ENCODE results near the gene AIF1. TPM values are rescaled to one million over a fixed set of nuclear protein-coding genes. Genes with fewer than 3 reads are reported as not detected.
"Not testable (repeated sequence)": the region's sequence is repeated elsewhere in the genome, so short reads cannot be mapped to it uniquely, and the experiment has no call there.

The AIF1 gene
- total RNA-seq, 4 donors from 2014 or later: 2.6 to 16.3 (median 5.8) TPM

DNA sequence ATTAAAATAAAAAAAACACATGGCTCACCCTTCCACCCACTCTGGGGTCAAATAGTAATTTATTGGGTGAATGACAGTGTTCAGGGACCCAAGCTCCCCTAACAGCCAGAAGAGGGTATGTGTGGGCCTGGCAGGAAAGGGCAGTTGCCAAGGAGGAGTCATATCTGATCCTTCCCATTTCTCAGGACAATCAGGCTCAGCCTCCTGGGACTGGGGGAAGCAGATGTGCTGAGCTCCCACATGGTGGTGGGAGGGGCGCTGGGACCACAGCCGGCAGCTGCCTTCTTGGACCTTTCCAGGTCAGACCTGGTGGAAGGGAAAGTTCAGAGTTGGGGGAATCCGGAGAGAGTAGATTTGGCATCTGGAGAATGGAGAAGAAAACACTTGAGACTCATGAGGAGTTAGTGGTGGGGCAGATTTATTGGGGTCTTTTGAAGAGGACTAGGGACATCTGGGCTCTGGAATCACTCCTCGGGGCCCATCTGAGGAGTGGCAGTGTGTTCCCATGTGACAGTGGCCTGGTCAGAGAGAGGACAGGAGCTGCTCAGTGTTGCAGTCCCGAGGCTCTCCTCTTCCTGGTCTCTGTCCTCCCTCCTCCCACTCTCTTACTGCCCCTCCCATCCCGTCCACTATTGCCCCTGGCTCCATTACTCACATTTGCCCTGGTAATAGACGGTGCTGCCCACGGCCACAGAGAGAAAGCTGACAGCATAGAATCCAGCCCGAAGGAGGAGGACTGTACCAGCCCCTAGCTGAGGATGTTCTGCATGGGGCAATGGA is 26.0 kb upstream of the AIF1 start:
- Histone ChIP-seq H3K9me3 (no peaks in the 10 kb centered on the region), H3K4me3 (no peak overlapping the region), H3K27me3 (no peaks in the 10 kb centered on the region), H3K27ac (no peak overlapping the region), H3K36me3 (no peaks in the 10 kb centered on the region), H3K4me1 (peaks cover 2% of the 10 kb centered on the region)
- WGBS: 40% methylated on average over 9 of the region's 9 CpGs
- TF ChIP-seq POLR2A (IDR thresholded peaks at IDR 0.05): no peak
- TF ChIP-seq POLR2AphosphoS5 (IDR thresholded peaks at IDR 0.05): no peak
- TF ChIP-seq EP300 (IDR thresholded peaks at IDR 0.05): no peak
- TF ChIP-seq, protein P1, sequence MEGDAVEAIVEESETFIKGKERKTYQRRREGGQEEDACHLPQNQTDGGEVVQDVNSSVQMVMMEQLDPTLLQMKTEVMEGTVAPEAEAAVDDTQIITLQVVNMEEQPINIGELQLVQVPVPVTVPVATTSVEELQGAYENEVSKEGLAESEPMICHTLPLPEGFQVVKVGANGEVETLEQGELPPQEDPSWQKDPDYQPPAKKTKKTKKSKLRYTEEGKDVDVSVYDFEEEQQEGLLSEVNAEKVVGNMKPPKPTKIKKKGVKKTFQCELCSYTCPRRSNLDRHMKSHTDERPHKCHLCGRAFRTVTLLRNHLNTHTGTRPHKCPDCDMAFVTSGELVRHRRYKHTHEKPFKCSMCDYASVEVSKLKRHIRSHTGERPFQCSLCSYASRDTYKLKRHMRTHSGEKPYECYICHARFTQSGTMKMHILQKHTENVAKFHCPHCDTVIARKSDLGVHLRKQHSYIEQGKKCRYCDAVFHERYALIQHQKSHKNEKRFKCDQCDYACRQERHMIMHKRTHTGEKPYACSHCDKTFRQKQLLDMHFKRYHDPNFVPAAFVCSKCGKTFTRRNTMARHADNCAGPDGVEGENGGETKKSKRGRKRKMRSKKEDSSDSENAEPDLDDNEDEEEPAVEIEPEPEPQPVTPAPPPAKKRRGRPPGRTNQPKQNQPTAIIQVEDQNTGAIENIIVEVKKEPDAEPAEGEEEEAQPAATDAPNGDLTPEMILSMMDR (IDR thresholded peaks at IDR 0.05): no peak
- no peak for DNase-seq (ENCODE audit: low spot score in 2 of 2)

DNA sequence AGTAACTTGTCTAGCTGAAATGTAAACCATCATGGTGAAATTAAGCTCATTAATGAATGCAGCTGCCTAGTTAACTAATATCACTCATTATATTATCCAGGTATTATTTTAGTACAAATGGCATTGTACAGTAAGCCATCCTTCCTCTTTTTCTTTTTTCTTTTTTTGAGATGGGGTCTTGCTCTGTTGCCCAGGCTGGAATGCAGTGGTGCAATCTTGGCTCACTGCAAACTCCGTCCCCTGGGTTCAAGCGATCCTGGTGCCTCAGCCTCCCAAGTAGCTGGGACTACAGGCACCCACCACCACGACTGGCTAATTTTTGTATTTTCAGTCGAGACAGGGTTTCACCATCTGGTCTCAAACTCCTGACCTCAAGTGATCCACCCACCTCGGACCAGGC is 24.3 kb upstream of the AIF1 start:
- not testable (repeated sequence) for DNase-seq (ENCODE audit: low spot score in 2 of 2); H3K27ac ChIP-seq; H3K9me3 ChIP-seq; H3K36me3 ChIP-seq; H3K4me3 ChIP-seq; H3K27me3 ChIP-seq; H3K4me1 ChIP-seq
- 80% methylated on average over 5 of the region's 5 CpGs for WGBS

DNA sequence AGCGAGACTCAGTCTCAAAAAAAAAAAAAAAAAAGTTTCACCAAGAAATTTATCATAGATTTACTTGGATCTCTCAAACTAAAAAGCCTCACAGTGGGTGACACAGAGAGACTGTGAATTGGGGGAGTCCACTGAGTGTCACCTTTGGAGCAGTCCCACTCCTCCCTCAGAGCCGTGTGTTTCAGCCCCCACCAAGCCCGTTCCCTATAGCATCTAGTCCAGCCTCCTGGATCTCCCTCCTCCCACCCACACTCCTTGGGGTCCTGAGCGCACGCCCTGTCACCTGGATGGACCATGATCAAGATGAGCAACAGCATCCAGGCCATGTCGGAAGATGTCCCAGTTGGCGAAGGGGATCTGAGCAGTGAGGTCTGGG is 22.6 kb upstream of the AIF1 start:
- H3K27ac ChIP-seq: no peak overlapping the region
- 87% methylated on average over 7 of the region's 7 CpGs for WGBS
- no peaks in the 10 kb centered on the region for H3K9me3 ChIP-seq
- no peak for DNase-seq (ENCODE audit: low spot score in 2 of 2)
- H3K27me3 ChIP-seq: no peaks in the 10 kb centered on the region
- TF ChIP-seq, protein P1 (IDR thresholded peaks at IDR 0.05): no peak
- TF ChIP-seq POLR2A (IDR thresholded peaks at IDR 0.05) (no peak), EP300 (IDR thresholded peaks at IDR 0.05) (no peak), POLR2AphosphoS5 (IDR thresholded peaks at IDR 0.05) (no peak)
- H3K36me3 ChIP-seq: no peaks in the 10 kb centered on the region
- peaks cover 2% of the 10 kb centered on the region for H3K4me1 ChIP-seq
- H3K4me3 ChIP-seq: no peak overlapping the region

DNA sequence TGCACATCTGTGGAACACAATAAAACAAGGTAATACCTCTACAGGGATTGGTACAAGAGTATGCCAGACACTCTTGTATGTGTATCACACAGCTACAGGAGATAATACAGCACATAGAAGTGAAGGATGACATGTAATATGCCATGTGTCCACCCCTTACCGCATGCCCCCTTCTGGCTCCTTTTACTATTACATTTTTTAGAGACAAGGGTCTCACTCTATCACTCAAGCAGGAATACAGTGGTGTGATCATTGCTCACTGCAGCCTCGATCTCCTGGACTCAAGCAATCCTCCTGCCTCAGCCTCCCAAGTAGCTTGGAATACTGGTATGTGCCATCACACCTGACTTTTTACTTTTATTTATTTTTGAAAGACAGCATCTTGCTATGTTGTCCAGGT is 18.0 kb upstream of the AIF1 start:
- no peak overlapping the region for H3K27ac ChIP-seq
- no peaks in the 10 kb centered on the region for H3K36me3 ChIP-seq
- TF ChIP-seq, protein P1 (IDR thresholded peaks at IDR 0.05): no peak
- TF ChIP-seq POLR2A (IDR thresholded peaks at IDR 0.05): no peak
- TF ChIP-seq POLR2AphosphoS5 (IDR thresholded peaks at IDR 0.05): no peak
- TF ChIP-seq EP300 (IDR thresholded peaks at IDR 0.05): no peak
- H3K27me3 ChIP-seq: no peaks in the 10 kb centered on the region
- DNase-seq (ENCODE audit: low spot score in 2 of 2): no peak
- 35% methylated on average over 2 of the region's 2 CpGs for WGBS
- H3K4me3 ChIP-seq: no peak overlapping the region
- no peaks in the 10 kb centered on the region for H3K9me3 ChIP-seq
- no peaks in the 10 kb centered on the region for H3K4me1 ChIP-seq

DNA sequence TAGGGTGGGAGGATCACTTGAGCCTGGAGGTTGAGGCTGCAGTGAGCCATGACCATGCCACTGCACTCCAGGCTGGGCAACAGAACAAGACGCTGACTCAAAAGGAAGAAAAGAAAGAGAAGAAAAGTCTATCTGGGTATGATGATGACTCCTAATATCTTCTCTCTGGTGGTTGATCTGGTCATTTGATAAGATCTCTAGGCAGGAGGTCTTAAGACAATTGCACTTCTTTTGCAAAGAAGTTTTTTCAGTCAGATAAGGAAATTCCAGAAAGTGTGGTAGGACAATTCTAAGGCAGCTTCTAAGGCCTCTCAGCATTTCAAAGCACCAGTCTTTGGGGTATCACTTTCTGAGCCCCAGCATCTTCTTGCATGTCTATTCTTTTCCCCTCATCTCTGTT is 7.7 kb upstream of the AIF1 start:
- WGBS: 88% methylated on average over 1 of the region's 1 CpG
- TF ChIP-seq, protein P1 (IDR thresholded peaks at IDR 0.05): no peak
- TF ChIP-seq POLR2AphosphoS5 (IDR thresholded peaks at IDR 0.05) (no peak), EP300 (IDR thresholded peaks at IDR 0.05) (no peak), POLR2A (IDR thresholded peaks at IDR 0.05) (no peak)
- H3K27me3 ChIP-seq: no peaks in the 10 kb centered on the region
- H3K27ac ChIP-seq: no peak overlapping the region
- H3K9me3 ChIP-seq: no peaks in the 10 kb centered on the region
- H3K4me3 ChIP-seq: no peak overlapping the region
- DNase-seq (ENCODE audit: low spot score in 2 of 2): no peak
- H3K4me1 ChIP-seq: no peaks in the 10 kb centered on the region
- H3K36me3 ChIP-seq: no peaks in the 10 kb centered on the region
